A549 treated with CORT108297 at 1 μM for 4 hours (cell line): ENCODE data around the gene USP37. TPM values are rescaled to one million over a fixed set of nuclear protein-coding genes. Genes with fewer than 3 reads are reported as not detected.

Source experiments
- total RNA-seq: library from RNA; stranded (reverse); fragments of 200-300 nt; extraction: Qiagen RNA extraction; gene quantifications from 5 replicates; pipeline ENCODE4 v1.2.3, GENCODE V29; 2022

USP37 gene
- 4.3 to 5.9 TPM (median 4.8 TPM) in 5 replicates for total RNA-seq

GRCh38 chr2:218568190-218569037 is at the start of gene USP37, which contains the start of gene CNOT9:
TSS of gene USP37 (minus strand) at chr2:218568351. CDS start at chr2:218558653, 9,698 bp downstream.
TSS of gene CNOT9 (plus strand) at chr2:218568839. CDS start at chr2:218568955, 116 bp downstream.

GRCh38 chr2:218607436-218608115 is 39.4 kb upstream of the USP37 start, which contains the start of gene PLCD4:
TSS of gene PLCD4 (plus strand) at chr2:218607899. CDS start at chr2:218615740, 7,841 bp downstream.

GRCh38 chr2:218418717-218419458 is 149.3 kb downstream of the USP37 start, which contains the start of gene VIL1:
TSS of gene VIL1 (plus strand) at chr2:218419123. CDS start at chr2:218423779, 4,656 bp downstream.

Other genes with a start within 250 kb of the USP37 start
- gene CATIP, start 211.5 kb downstream of the USP37 start, total RNA-seq, result 0.15 to 0.21 TPM in 2 of 5 replicates, not detected in the others
- gene SLC11A1, start 186.1 kb downstream of the USP37 start, total RNA-seq, result 0.15 to 0.41 TPM (median 0.28 TPM) in 5 replicates
- 58.4 to 80.3 TPM (median 74.6 TPM) in 5 replicates for gene CTDSP1, start 168.5 kb downstream of the USP37 start, total RNA-seq
- gene VIL1, start 149.2 kb downstream of the USP37 start, total RNA-seq, result 0.17 to 0.37 TPM (median 0.25 TPM) in 5 replicates
- gene CNOT9, start 488 bp upstream of the USP37 start, total RNA-seq, result 44.4 to 50.5 TPM (median 45.4 TPM) in 5 replicates
- gene PLCD4, start 39.5 kb upstream of the USP37 start, total RNA-seq, result 0.33 to 0.59 TPM (median 0.40 TPM) in 5 replicates
- 13.3 to 19.9 TPM (median 16.8 TPM) in 5 replicates for gene ZNF142, start 91.3 kb upstream of the USP37 start, total RNA-seq
- gene BCS1L, start 91.3 kb upstream of the USP37 start, total RNA-seq, result 42.9 to 50.7 TPM (median 48.9 TPM) in 5 replicates
- gene RNF25, start 103.7 kb upstream of the USP37 start, total RNA-seq, result 42.2 to 48.9 TPM (median 44.7 TPM) in 5 replicates
- gene STK36, start 103.7 kb upstream of the USP37 start, total RNA-seq, result 9.6 to 14.8 TPM (median 13.9 TPM) in 5 replicates
- 22.8 to 29.3 TPM (median 26.1 TPM) in 5 replicates for gene TTLL4, start 142.5 kb upstream of the USP37 start, total RNA-seq
- gene CYP27A1, start 213.8 kb upstream of the USP37 start, total RNA-seq, result 0.12 to 0.18 TPM (median 0.15 TPM) in 5 replicates